ENCODE measurements around the gene CCDC12.
A peak's percentile ranks its signal among the peaks of the same experiment; 100 is the strongest.

CCDC12 gene

DNA sequence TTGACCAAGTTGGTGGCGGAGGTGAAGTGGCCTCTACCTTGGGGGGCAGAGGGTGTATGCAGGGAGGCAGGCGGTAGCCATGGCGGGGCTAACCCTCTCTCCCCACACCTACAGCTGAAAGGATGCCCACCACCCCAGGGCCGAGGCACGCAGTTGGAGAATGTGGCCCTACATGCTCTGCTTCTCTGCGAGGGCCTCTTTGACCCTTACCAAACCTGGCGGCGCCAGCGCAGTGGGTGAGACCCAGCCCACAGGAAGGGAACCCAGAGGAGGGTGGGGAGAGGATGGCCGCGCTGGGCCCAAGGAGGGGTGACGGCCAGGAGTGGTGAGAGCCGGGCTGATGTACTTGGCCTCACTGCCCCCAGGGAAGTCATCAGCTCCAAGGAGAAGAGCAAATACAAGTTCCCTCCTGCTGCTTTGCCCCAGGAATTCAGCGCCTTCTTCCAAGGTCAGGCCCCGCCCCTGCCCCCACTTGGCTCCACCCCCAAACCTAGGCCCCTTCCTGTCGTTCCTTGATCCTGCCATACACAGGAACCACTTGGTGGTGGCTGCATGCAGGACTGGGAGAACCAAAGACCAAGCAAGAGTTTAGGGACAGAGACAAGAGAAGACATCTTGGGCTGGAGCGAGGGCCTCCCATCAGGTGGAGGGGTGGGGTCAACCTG lies 12.7 kb upstream of the CCDC12 start:
- Histone ChIP-seq H3K9me3 (ENCODE audit: control insufficient read depth in 1 of 2, low read length in 2 of 2) (no peaks in the 10 kb centered on the region), H3K4me3 (ENCODE audit: low read depth in 1 of 2, low read length in 2 of 2) (no peak overlapping the region), H3K27ac (ENCODE audit: low read depth, low read length) (no peak overlapping the region), H3K4me1 (ENCODE audit: control insufficient read depth in 1 of 2, insufficient read depth in 2 of 2, low read length in 2 of 2) (peaks cover 25 to 55% of the 10 kb centered on the region in 2 donors), H3K36me3 (ENCODE audit: control insufficient read depth in 1 of 2, insufficient read depth in 2 of 2, low read length in 2 of 2) (peaks cover 13 to 45% of the 10 kb centered on the region in 2 donors), H3K27me3 (ENCODE audit: control insufficient read depth in 1 of 2, insufficient read depth in 2 of 2, low read length in 2 of 2) (no peaks in the 10 kb centered on the region), H3K9ac (ENCODE audit: low read depth in 1 of 2, low read length in 2 of 2) (no peak overlapping the region)

DNA sequence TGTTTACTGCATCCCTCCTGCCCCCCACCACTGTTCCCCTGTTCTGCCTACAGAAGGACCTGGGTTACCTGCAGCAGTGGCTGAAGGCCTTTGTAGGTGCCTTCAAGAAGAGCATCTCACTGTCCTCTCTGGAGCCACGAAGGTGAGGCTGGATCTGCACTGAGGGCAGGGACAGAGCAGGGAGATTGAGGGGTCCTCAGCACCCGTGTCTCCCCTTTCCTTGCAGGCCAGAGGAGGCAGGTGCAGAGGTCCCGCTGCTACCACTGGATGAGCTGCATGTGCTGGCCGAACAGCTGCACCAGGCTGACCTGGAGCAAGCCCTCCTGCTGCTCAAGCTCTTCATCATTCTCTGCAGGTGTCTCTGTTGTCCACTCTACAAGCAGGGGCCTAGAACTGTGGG lies 12.1 kb upstream of the CCDC12 start:
- Histone ChIP-seq H3K27ac (ENCODE audit: low read depth, low read length) (no peak overlapping the region), H3K27me3 (ENCODE audit: control insufficient read depth in 1 of 2, insufficient read depth in 2 of 2, low read length in 2 of 2) (no peaks in the 10 kb centered on the region), H3K4me1 (ENCODE audit: control insufficient read depth in 1 of 2, insufficient read depth in 2 of 2, low read length in 2 of 2) (peaks cover 25 to 55% of the 10 kb centered on the region in 2 donors), H3K36me3 (ENCODE audit: control insufficient read depth in 1 of 2, insufficient read depth in 2 of 2, low read length in 2 of 2) (peaks cover 13 to 39% of the 10 kb centered on the region in 2 donors), H3K9ac (ENCODE audit: low read depth in 1 of 2, low read length in 2 of 2) (no peak overlapping the region), H3K9me3 (ENCODE audit: control insufficient read depth in 1 of 2, low read length in 2 of 2) (no peaks in the 10 kb centered on the region), H3K4me3 (ENCODE audit: low read depth in 1 of 2, low read length in 2 of 2) (peak overlapping the region; percentile 35 to 55)

DNA sequence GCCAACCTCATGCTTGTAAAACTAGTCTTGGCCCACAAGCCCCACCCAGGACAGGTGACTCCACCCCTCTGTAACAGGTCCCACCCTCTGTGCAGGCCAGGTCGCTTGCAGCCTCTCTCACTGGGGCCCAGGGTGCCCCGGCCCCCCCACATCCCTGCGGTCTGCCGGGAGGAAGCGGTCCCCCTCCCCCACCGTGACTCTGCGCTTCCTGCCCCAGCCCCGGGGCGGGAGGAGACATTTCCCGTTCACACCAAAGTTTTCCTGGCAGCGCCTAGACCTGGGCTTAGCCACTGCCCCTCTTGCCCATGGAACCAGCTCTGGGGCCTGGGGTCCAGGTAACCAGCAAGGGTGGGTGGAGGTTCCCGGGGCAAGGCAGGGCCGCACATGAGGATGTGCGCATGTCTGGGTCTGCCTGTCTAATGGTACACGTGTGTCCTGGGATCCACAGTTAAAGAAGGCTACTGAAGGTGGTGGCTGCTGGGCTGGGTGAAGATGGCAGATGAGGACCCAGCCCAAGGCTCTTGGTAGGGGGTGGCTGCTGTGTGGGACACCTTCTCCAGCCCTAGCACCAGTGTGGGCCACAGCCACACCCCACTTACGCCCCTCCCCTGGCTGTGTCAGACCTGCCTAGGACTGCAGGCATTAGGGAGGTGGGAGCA lies 11.3 kb upstream of the CCDC12 start:
- peaks cover 13 to 33% of the 10 kb centered on the region in 2 donors for H3K36me3 ChIP-seq (ENCODE audit: control insufficient read depth in 1 of 2, insufficient read depth in 2 of 2, low read length in 2 of 2)
- H3K4me1 ChIP-seq (ENCODE audit: control insufficient read depth in 1 of 2, insufficient read depth in 2 of 2, low read length in 2 of 2): peaks cover 27 to 57% of the 10 kb centered on the region in 2 donors
- peak overlapping the region; percentile 46 for H3K27ac ChIP-seq (ENCODE audit: low read depth, low read length)
- peak overlapping the region; percentile 35 to 55 for H3K4me3 ChIP-seq (ENCODE audit: low read depth in 1 of 2, low read length in 2 of 2)
- no peaks in the 10 kb centered on the region for H3K9me3 ChIP-seq (ENCODE audit: control insufficient read depth in 1 of 2, low read length in 2 of 2)
- no peak overlapping the region for H3K9ac ChIP-seq (ENCODE audit: low read depth in 1 of 2, low read length in 2 of 2)
- H3K27me3 ChIP-seq (ENCODE audit: control insufficient read depth in 1 of 2, insufficient read depth in 2 of 2, low read length in 2 of 2): no peaks in the 10 kb centered on the region

DNA sequence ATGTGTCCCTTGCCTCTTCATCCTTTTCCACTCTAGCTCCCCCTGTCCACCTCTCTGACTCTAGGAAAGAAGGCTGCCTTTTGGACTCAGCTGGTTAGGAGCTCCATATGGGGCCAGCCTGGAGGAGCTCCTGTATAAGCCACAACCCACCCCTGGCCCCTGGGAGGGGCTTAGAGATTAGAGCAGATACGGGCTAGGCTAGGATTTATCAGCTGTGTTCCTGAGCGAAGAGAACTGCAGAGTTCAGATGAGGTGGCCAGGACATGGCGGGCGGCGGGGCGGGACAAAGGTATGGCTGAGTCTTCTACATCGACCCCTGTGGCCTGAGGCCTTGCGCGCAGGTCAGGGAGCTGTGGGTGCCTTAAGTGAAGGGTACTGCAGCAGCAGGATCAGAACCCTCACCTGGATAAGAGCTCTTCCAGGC lies 10.8 kb upstream of the CCDC12 start:
- peak overlapping the region; percentile 5 for H3K27ac ChIP-seq (ENCODE audit: low read depth, low read length)
- H3K36me3 ChIP-seq (ENCODE audit: control insufficient read depth in 1 of 2, insufficient read depth in 2 of 2, low read length in 2 of 2): peaks cover 13 to 28% of the 10 kb centered on the region in 2 donors
- peak overlapping the region; percentile 4 to 35 for H3K4me3 ChIP-seq (ENCODE audit: low read depth in 1 of 2, low read length in 2 of 2)
- H3K27me3 ChIP-seq (ENCODE audit: control insufficient read depth in 1 of 2, insufficient read depth in 2 of 2, low read length in 2 of 2): no peaks in the 10 kb centered on the region
- peak overlapping the region in 1 of 2 donors; percentile 6 for H3K9ac ChIP-seq (ENCODE audit: low read depth in 1 of 2, low read length in 2 of 2)
- no peaks in the 10 kb centered on the region for H3K9me3 ChIP-seq (ENCODE audit: control insufficient read depth in 1 of 2, low read length in 2 of 2)
- peaks cover 33 to 62% of the 10 kb centered on the region in 2 donors for H3K4me1 ChIP-seq (ENCODE audit: control insufficient read depth in 1 of 2, insufficient read depth in 2 of 2, low read length in 2 of 2)

DNA sequence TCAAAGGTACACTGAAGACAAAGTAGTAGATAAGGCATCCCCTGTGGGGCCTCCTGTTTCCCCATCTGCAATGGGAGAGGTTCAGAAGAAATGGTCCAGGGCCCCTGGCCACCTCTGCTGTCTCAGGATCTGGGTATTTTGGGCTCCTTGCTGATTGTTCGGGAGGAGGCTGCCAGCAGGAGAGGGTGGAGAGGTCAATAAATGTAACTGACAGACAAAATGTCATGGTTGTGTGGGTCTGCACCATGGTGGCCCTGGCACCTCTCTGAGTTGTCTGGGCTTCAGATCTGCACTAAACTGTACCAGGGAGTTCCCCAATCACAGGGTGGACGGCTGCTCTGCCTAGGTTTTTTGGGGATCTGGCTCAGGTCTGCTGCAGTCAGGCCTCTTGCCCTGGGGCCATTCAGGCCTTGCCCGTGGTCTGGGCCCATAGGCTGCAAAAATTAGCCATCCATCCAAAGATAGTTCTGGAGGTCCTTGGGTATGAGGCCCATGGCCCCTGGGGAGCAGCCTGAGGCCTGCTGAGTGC lies 10.3 kb upstream of the CCDC12 start:
- peak overlapping the region; percentile 5 for H3K27ac ChIP-seq (ENCODE audit: low read depth, low read length)
- no peaks in the 10 kb centered on the region for H3K9me3 ChIP-seq (ENCODE audit: control insufficient read depth in 1 of 2, low read length in 2 of 2)
- H3K27me3 ChIP-seq (ENCODE audit: control insufficient read depth in 1 of 2, insufficient read depth in 2 of 2, low read length in 2 of 2): no peaks in the 10 kb centered on the region
- peak overlapping the region in 1 of 2 donors; percentile 6 for H3K9ac ChIP-seq (ENCODE audit: low read depth in 1 of 2, low read length in 2 of 2)
- peaks cover 13 to 24% of the 10 kb centered on the region in 2 donors for H3K36me3 ChIP-seq (ENCODE audit: control insufficient read depth in 1 of 2, insufficient read depth in 2 of 2, low read length in 2 of 2)
- peak overlapping the region in 1 of 2 donors; percentile 35 for H3K4me3 ChIP-seq (ENCODE audit: low read depth in 1 of 2, low read length in 2 of 2)
- H3K4me1 ChIP-seq (ENCODE audit: control insufficient read depth in 1 of 2, insufficient read depth in 2 of 2, low read length in 2 of 2): peaks cover 36 to 65% of the 10 kb centered on the region in 2 donors

DNA sequence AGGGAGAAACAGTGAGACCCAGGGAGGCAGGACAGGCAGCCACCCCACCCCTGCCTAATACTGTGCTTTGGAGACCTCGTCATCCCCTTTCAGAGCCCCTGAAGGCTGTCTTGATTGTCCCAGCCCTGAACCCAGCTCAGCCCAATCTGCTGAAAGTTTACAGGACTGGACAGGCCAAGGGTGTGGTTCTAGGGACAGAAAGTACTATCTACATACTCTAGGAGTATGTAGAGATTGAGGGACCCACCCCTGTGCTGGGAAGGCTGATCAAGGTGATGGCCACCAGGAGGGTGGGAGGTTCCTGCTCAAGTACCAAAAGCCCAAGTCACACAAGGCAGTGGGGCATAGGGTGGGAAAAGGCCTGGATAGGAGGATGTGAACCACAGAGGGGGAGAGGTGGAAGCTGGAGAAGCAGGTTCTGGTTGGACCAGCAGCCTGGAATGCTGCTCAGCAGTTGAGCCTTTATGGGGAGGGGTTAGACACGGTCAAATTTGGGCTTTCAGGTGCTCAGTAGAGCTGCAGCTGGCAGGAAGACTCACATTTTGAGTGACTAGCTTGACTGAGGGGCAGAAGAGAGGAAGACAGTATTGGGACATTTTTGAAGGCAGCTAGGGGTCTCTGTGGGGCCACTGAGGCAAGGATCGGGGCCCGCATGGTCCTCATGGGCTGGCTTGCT lies 9.6 kb upstream of the CCDC12 start:
- H3K27ac ChIP-seq (ENCODE audit: low read depth, low read length): no peak overlapping the region
- no peak overlapping the region for H3K4me3 ChIP-seq (ENCODE audit: low read depth in 1 of 2, low read length in 2 of 2)
- peaks cover 9 to 17% of the 10 kb centered on the region in 2 donors for H3K36me3 ChIP-seq (ENCODE audit: control insufficient read depth in 1 of 2, insufficient read depth in 2 of 2, low read length in 2 of 2)
- no peaks in the 10 kb centered on the region for H3K27me3 ChIP-seq (ENCODE audit: control insufficient read depth in 1 of 2, insufficient read depth in 2 of 2, low read length in 2 of 2)
- H3K4me1 ChIP-seq (ENCODE audit: control insufficient read depth in 1 of 2, insufficient read depth in 2 of 2, low read length in 2 of 2): peaks cover 42 to 71% of the 10 kb centered on the region in 2 donors
- no peak overlapping the region for H3K9ac ChIP-seq (ENCODE audit: low read depth in 1 of 2, low read length in 2 of 2)
- no peaks in the 10 kb centered on the region for H3K9me3 ChIP-seq (ENCODE audit: control insufficient read depth in 1 of 2, low read length in 2 of 2)

DNA sequence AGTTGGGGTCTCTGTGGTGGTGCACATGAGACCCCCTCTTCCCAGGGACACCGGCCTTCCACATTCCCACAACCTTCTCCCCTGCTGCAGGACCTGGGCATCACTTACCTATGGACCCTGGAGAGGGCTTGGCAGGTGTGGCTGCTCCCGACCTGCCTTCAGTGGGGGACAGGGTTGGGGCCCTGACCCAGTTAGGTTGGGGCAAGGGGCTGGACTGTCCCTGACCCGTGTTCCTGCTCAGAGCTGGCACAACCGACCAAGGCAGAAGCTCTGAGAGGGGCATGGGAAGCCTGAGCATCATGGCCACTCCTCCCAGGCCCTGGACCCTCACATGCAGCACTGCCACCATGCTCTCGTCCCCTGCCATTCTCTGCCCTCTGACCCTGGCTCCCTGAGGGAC lies 9.0 kb upstream of the CCDC12 start:
- no peaks in the 10 kb centered on the region for H3K27me3 ChIP-seq (ENCODE audit: control insufficient read depth in 1 of 2, insufficient read depth in 2 of 2, low read length in 2 of 2)
- H3K4me3 ChIP-seq (ENCODE audit: low read depth in 1 of 2, low read length in 2 of 2): no peak overlapping the region
- no peak overlapping the region for H3K27ac ChIP-seq (ENCODE audit: low read depth, low read length)
- no peaks in the 10 kb centered on the region for H3K9me3 ChIP-seq (ENCODE audit: control insufficient read depth in 1 of 2, low read length in 2 of 2)
- peaks cover 9 to 13% of the 10 kb centered on the region in 2 donors for H3K36me3 ChIP-seq (ENCODE audit: control insufficient read depth in 1 of 2, insufficient read depth in 2 of 2, low read length in 2 of 2)
- peaks cover 47 to 73% of the 10 kb centered on the region in 2 donors for H3K4me1 ChIP-seq (ENCODE audit: control insufficient read depth in 1 of 2, insufficient read depth in 2 of 2, low read length in 2 of 2)
- H3K9ac ChIP-seq (ENCODE audit: low read depth in 1 of 2, low read length in 2 of 2): no peak overlapping the region

DNA sequence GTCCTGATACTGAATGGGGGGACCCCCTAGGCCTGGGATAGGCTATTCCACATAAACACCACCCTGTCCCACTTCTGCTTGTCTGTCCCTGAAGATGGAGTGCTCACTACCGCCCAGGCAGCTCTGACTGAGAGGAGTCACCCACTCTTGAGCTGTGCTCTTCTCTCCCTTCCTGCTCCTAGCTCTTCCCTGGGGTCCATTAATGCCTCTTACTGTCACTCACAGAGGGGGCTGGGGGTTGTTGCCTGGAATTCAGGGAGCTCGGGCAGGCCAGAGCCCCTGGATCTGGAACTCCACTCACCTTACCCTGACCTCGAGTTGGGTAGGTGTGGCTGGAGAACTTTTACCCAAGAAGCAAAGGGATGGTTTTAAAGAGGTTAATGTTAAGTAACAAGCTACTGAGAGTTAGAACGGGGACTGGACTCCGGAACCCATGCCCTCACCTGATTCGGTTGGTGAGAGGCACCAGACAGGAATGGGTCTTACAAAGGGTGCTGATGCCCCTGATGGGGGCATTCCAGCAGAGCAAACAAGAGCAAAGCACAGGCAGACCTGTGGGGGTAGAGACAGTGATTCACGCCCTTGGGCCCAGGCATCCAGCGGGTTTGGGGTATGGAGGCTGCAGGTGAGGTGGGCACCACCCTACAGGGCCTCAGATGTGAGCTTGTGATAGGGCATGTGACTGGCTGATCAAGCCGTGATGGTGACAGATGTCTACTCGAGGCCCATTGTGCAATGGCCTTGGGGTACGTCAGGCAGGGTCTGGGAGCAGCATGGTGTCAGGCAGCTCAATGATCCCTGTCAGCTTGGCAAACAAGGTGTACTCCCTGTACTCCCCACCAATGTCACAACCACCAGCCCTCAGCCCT lies 8.3 kb upstream of the CCDC12 start:
- peaks cover 8 to 9% of the 10 kb centered on the region in 2 donors for H3K36me3 ChIP-seq (ENCODE audit: control insufficient read depth in 1 of 2, insufficient read depth in 2 of 2, low read length in 2 of 2)
- no peaks in the 10 kb centered on the region for H3K9me3 ChIP-seq (ENCODE audit: control insufficient read depth in 1 of 2, low read length in 2 of 2)
- no peak overlapping the region for H3K4me3 ChIP-seq (ENCODE audit: low read depth in 1 of 2, low read length in 2 of 2)
- no peak overlapping the region for H3K9ac ChIP-seq (ENCODE audit: low read depth in 1 of 2, low read length in 2 of 2)
- H3K4me1 ChIP-seq (ENCODE audit: control insufficient read depth in 1 of 2, insufficient read depth in 2 of 2, low read length in 2 of 2): peaks cover 48 to 71% of the 10 kb centered on the region in 2 donors
- H3K27me3 ChIP-seq (ENCODE audit: control insufficient read depth in 1 of 2, insufficient read depth in 2 of 2, low read length in 2 of 2): no peaks in the 10 kb centered on the region
- H3K27ac ChIP-seq (ENCODE audit: low read depth, low read length): no peak overlapping the region

DNA sequence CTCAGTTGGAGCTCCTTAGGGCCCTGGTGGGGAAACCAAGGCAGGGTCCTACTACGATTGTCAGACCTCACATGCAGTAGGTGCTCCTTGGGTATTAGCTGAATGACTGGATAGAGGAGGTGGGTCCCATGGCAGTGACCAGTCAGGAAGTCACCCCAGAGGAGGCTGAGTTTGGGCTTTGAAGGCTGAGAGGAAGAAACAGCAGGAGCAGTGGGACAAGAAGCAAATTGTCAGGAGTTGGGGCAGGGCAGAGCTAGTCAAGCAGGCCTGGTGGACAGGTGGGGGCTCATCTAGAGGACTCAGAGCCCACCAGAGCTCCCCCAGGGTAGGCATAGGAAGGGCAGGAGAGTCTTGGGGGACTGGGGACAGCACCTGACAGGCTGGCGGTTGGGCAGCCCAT lies 6.0 kb upstream of the CCDC12 start:
- H3K9ac ChIP-seq (ENCODE audit: low read depth in 1 of 2, low read length in 2 of 2): no peak overlapping the region

More for the DNA sequence above, 6.0 kb upstream of the CCDC12 start:
- no peaks in the 10 kb centered on the region for H3K27me3 ChIP-seq (ENCODE audit: control insufficient read depth in 1 of 2, insufficient read depth in 2 of 2, low read length in 2 of 2)
- no peak overlapping the region for H3K27ac ChIP-seq (ENCODE audit: low read depth, low read length)
- no peak overlapping the region for H3K4me3 ChIP-seq (ENCODE audit: low read depth in 1 of 2, low read length in 2 of 2)
- no peaks in the 10 kb centered on the region for H3K36me3 ChIP-seq (ENCODE audit: control insufficient read depth in 1 of 2, insufficient read depth in 2 of 2, low read length in 2 of 2)
- H3K4me1 ChIP-seq (ENCODE audit: control insufficient read depth in 1 of 2, insufficient read depth in 2 of 2, low read length in 2 of 2): peaks cover 51 to 56% of the 10 kb centered on the region in 2 donors
- H3K9me3 ChIP-seq (ENCODE audit: control insufficient read depth in 1 of 2, low read length in 2 of 2): no peaks in the 10 kb centered on the region

All from duodenal mucosa (tissue), 2 donors.